ENCODE results near the gene MTPN.

GRCh38 chr7:135879233-135879632, 97.9 kb downstream of the MTPN start:
- TF ChIP-seq CTCF (IDR thresholded peaks at IDR 0.05) (no peak), POLR2A (IDR thresholded peaks at IDR 0.05) (no peak)
